ENCODE results near the gene MIGA1. TPM values are rescaled to one million over a fixed set of nuclear protein-coding genes. Genes with fewer than 3 reads are reported as not detected.

Gene MIGA1
- total and polyA plus RNA-seq, 3 experiments from 2014 or later, result 6.9 to 11.7 (median 10.2) TPM

DNA sequence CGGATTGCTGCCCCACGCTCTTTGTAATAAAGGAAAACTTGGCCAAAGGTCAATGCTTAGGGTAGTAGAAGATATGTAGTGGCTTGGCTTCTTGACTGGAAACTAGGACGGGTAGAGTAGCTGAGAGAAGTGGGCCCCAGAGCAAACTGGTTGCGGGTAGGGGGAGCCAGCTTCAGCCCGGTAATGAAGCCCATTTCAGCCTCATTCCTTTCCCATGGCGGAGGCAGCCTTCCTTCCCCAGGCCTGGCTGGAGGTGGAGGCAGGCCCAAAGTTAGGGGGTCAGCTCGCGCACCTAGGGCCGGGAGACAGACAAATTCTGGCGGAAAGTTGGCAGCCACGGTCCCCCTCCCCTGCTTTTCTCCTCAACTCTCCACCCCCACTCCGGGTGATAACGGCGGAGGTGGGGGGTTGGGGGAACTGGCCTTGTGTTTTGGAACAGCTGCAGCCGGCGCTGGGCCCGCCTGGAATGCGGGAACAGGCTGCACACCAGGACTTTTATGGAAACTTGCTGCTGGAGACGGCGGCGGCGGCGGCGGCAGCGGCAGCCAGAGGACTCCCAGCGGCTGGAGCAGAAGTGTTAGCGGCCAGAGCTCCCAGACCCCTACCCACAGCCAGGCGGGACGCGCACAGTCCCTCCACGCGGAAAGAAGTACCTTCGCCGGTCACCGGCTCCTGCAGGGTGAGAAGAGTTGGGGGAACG is 108.8 kb downstream of the MIGA1 start, which contains the start of gene NEXN:
Gene NEXN, plus strand, starts transcription at position 544 of the 700 bp plus-strand sequence. CDS start 27,483 bp downstream, outside the sequence.
- ChIA-PET CTCF (interaction anchor here (1.4 kb wide), 1 partner anchor 12 kb away, joined by 3 read pairs; no protein-coding TSS in a partner anchor), POLR2A (no interaction called here)
- peak within 1 kb of the TSS; percentile 10 to 87 (median 70) for H3K4me3 Mint-ChIP-seq
- no peaks in the 10 kb centered on the region for H3K36me3 ChIP-seq (ENCODE audit: insufficient read depth, low read length)
- peaks cover 12 to 21% of the 10 kb centered on the region in 2 donors for H3K27me3 Mint-ChIP-seq
- peaks cover 11 to 26% (median 17%) of the 10 kb centered on the region in 3 donors for H3K4me1 Mint-ChIP-seq
- H3K4me1 ChIP-seq (ENCODE audit: insufficient read depth, low read length), result peaks cover 5% of the 10 kb centered on the region
- no peak within 1 kb of the TSS for H3K4me3 ChIP-seq (ENCODE audit: low read length)
- H3K27ac ChIP-seq (ENCODE audit: low read depth, low read length), result no peak within 1 kb of the TSS
- H3K27me3 ChIP-seq (ENCODE audit: insufficient read depth, low read length, poor library complexity, severe bottlenecking), result no peaks in the 10 kb centered on the region
- no peak for DNase-seq
- peak within 1 kb of the TSS in 1 of 8 donors; percentile 11 for H3K27ac Mint-ChIP-seq
- H3K36me3 Mint-ChIP-seq, result peaks cover 0 to 13% (median 8%) of the 10 kb centered on the region in 3 donors
- H3K9me3 Mint-ChIP-seq, result peaks cover 0 to 2% (median 0%) of the 10 kb centered on the region in 5 donors
- no peaks in the 10 kb centered on the region for H3K9me3 ChIP-seq (ENCODE audit: low read length)

DNA sequence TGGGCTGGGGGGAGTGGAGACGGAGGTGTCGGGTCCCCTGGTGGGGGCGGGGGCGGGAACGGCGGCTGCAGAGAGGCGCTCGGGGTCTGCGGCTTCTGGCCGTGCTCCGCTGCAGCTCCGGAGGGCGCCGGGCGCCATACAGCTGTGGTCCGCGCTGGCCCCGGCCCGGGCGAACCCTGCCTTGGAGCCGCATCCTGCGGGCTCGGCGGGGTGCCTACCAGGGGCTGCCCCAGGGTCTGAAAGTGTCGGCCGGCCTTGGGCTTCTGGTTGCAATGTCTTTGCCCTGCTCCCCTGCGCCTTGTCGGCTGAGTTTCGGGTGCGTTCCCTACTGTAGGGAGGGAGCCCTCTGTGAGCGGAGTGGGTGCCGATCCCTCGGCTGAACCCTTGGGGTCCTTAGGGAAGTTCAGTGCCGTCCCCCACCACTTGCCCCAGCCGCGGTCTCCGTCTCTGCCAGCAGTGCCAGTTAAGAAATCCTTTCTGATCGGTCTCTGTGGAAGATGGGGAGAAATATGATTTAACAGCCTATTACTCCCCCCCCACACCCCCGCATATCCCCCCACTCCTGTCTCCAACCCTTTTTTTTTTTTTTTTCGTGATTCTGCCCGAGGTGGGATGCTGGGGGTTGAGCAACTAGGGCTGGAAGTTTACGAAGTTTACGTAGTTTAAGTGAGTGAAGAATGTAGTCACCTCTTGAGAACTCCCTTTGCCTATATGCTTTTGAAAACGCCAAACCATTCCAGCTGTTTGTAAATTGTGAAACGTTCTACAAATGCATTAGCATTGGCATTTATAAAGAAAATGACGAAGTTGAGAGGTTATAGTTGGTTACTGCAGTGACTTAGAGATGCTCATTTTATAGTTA is 109.6 kb downstream of the MIGA1 start:
- H3K27me3 Mint-ChIP-seq, result peaks cover 12 to 21% of the 10 kb centered on the region in 2 donors
- no peak overlapping the region for H3K27ac Mint-ChIP-seq
- no peaks in the 10 kb centered on the region for H3K36me3 ChIP-seq (ENCODE audit: insufficient read depth, low read length)
- peaks cover 0 to 13% (median 8%) of the 10 kb centered on the region in 3 donors for H3K36me3 Mint-ChIP-seq
- peak overlapping the region in 6 of 7 donors; percentile 65 to 87 (median 70) for H3K4me3 Mint-ChIP-seq
- peaks cover 5% of the 10 kb centered on the region for H3K4me1 ChIP-seq (ENCODE audit: insufficient read depth, low read length)
- DNase-seq, result peak in 1 of 5 donors; percentile 21
- ChIA-PET CTCF (interaction anchor here (1.4 kb wide), 1 partner anchor 11 kb away, joined by 3 read pairs; no protein-coding TSS in a partner anchor), POLR2A (no interaction called here)
- H3K4me1 Mint-ChIP-seq, result peaks cover 11 to 26% (median 17%) of the 10 kb centered on the region in 3 donors
- no peaks in the 10 kb centered on the region for H3K27me3 ChIP-seq (ENCODE audit: insufficient read depth, low read length, poor library complexity, severe bottlenecking)
- H3K27ac ChIP-seq (ENCODE audit: low read depth, low read length), result no peak overlapping the region
- H3K9me3 ChIP-seq (ENCODE audit: low read length), result no peaks in the 10 kb centered on the region
- H3K4me3 ChIP-seq (ENCODE audit: low read length), result no peak overlapping the region
- peaks cover 0 to 2% (median 0%) of the 10 kb centered on the region in 5 donors for H3K9me3 Mint-ChIP-seq

DNA sequence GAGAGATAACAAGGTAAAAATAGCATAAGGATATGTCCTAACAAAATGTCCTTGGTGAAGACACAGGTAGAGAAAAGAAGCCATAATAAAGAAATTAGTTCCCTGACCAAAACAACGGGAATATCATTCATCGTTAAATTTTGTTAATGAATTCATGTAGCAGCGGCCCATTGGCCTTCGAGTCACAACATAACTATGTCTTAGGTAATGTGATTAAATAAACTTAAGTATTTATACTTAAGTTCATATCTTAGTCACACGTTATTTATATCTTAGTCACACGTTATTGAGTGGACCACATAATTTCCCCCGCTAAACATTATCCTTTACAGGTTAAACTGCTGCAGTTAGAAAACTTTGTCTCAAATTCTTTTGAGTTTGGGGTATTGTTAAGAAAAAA is 110.2 kb downstream of the MIGA1 start:
- H3K4me3 ChIP-seq (ENCODE audit: low read length), result no peak overlapping the region
- H3K36me3 Mint-ChIP-seq, result peaks cover 0 to 13% (median 5%) of the 10 kb centered on the region in 3 donors
- no peaks in the 10 kb centered on the region for H3K36me3 ChIP-seq (ENCODE audit: insufficient read depth, low read length)
- peaks cover 12 to 18% of the 10 kb centered on the region in 2 donors for H3K27me3 Mint-ChIP-seq
- CTCF ChIA-PET, result no interaction called here
- H3K27ac Mint-ChIP-seq, result no peak overlapping the region
- peaks cover 5% of the 10 kb centered on the region for H3K4me1 ChIP-seq (ENCODE audit: insufficient read depth, low read length)
- POLR2A ChIA-PET, result no interaction called here
- H3K9me3 ChIP-seq (ENCODE audit: low read length), result no peaks in the 10 kb centered on the region
- no peaks in the 10 kb centered on the region for H3K27me3 ChIP-seq (ENCODE audit: insufficient read depth, low read length, poor library complexity, severe bottlenecking)
- peaks cover 11 to 26% (median 17%) of the 10 kb centered on the region in 3 donors for H3K4me1 Mint-ChIP-seq
- peaks cover 0 to 2% (median 0%) of the 10 kb centered on the region in 5 donors for H3K9me3 Mint-ChIP-seq
- no peak for DNase-seq
- H3K27ac ChIP-seq (ENCODE audit: low read depth, low read length), result no peak overlapping the region
- peak overlapping the region in 1 of 7 donors; percentile 78 for H3K4me3 Mint-ChIP-seq

DNA sequence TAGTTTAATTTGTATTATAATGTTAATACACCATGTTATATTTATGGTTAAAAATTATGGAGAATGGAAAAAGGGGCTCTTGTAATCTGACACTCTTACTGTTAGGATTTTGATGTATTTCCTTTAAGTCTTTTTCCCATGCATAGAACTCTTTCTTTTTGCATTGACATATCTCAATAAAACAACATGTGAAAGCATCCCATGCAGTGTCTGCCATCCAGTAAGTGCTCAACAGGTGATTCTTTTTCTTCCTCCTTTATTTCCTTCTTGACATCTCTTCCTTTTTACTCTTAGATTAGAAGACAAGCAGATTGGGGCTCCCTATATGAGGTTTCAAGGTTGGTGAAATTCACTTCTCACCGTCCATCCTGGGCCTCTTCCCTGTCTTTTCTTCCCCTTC is 111.8 kb downstream of the MIGA1 start:
- peaks cover 0 to under 1% (median 0%) of the 10 kb centered on the region in 5 donors for H3K9me3 Mint-ChIP-seq
- H3K4me1 Mint-ChIP-seq, result peaks cover 11 to 26% (median 17%) of the 10 kb centered on the region in 3 donors
- DNase-seq, result no peak
- H3K36me3 Mint-ChIP-seq, result peaks cover 0 to 8% (median 2%) of the 10 kb centered on the region in 3 donors
- H3K27me3 Mint-ChIP-seq, result peaks cover 12 to 14% of the 10 kb centered on the region in 2 donors
- no peak overlapping the region for H3K4me3 ChIP-seq (ENCODE audit: low read length)
- no peak overlapping the region for H3K27ac ChIP-seq (ENCODE audit: low read depth, low read length)
- no peak overlapping the region for H3K27ac Mint-ChIP-seq
- CTCF ChIA-PET, result no interaction called here
- no peaks in the 10 kb centered on the region for H3K27me3 ChIP-seq (ENCODE audit: insufficient read depth, low read length, poor library complexity, severe bottlenecking)
- H3K36me3 ChIP-seq (ENCODE audit: insufficient read depth, low read length), result no peaks in the 10 kb centered on the region
- H3K9me3 ChIP-seq (ENCODE audit: low read length), result no peaks in the 10 kb centered on the region
- H3K4me3 Mint-ChIP-seq, result no peak overlapping the region
- H3K4me1 ChIP-seq (ENCODE audit: insufficient read depth, low read length), result peaks cover 5% of the 10 kb centered on the region
- POLR2A ChIA-PET, result no interaction called here

DNA sequence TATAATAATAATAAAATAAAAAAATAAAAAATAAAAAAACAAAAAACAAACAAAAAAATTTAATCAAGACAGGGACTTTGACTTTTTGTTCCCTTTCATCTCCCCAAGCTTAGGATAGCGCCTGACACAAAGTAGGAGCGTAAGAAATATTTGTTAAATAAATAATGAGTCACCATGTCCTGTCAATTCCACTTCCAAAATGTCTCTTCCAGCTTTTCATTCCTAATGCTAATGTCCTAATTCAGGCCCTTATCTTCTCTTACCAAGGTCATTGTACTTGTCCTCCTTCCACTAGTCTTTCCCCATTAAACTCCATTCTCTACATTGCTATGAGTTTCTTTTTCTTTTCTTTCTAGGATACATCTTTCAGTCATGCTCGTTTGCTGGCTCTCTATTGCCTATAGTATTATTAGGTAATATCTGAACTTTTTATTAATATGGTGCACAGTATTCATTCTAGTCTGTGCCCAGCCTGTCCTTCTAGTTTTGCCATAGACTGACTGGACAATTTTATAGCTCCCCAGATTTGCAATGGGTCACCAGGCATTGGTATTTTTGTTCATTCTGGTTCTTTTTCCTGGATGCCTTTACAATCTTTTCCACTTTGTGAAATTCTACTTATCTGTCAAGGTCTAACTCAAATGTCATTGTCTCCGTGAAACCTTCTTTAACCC is 120.3 kb downstream of the MIGA1 start:
- H3K36me3 Mint-ChIP-seq, result peaks cover 0 to 7% (median 1%) of the 10 kb centered on the region in 3 donors
- no peak for DNase-seq
- no peaks in the 10 kb centered on the region for H3K9me3 ChIP-seq (ENCODE audit: low read length)
- H3K27me3 ChIP-seq (ENCODE audit: insufficient read depth, low read length, poor library complexity, severe bottlenecking), result no peaks in the 10 kb centered on the region
- peaks cover 0 to 5% (median 3%) of the 10 kb centered on the region in 5 donors for H3K9me3 Mint-ChIP-seq
- H3K36me3 ChIP-seq (ENCODE audit: insufficient read depth, low read length), result no peaks in the 10 kb centered on the region
- POLR2A ChIA-PET, result no interaction called here
- no peak overlapping the region for H3K4me3 Mint-ChIP-seq
- H3K27ac Mint-ChIP-seq, result no peak overlapping the region
- H3K4me1 ChIP-seq (ENCODE audit: insufficient read depth, low read length), result no peaks in the 10 kb centered on the region
- H3K27me3 Mint-ChIP-seq, result no peaks in the 10 kb centered on the region
- no peaks in the 10 kb centered on the region for H3K4me1 Mint-ChIP-seq
- H3K27ac ChIP-seq (ENCODE audit: low read depth, low read length), result no peak overlapping the region
- CTCF ChIA-PET, result interaction anchor here (0.6 to 1.3 kb wide), 2 partner anchors 12 to 1191 kb away, joined by 3 read pairs; partner anchors contain the start of gene NEXN
- H3K4me3 ChIP-seq (ENCODE audit: low read length), result no peak overlapping the region

- no peaks in the 10 kb centered on the region for H3K36me3 ChIP-seq (ENCODE audit: insufficient read depth, low read length)
- no peaks in the 10 kb centered on the region for H3K9me3 ChIP-seq (ENCODE audit: low read length)
- no peak overlapping the region for H3K27ac ChIP-seq (ENCODE audit: low read depth, low read length)
- no peaks in the 10 kb centered on the region for H3K27me3 ChIP-seq (ENCODE audit: insufficient read depth, low read length, poor library complexity, severe bottlenecking)
- no peaks in the 10 kb centered on the region for H3K4me1 ChIP-seq (ENCODE audit: insufficient read depth, low read length)
- Mint-ChIP-seq H3K4me1 (no peaks in the 10 kb centered on the region), H3K4me3 (no peak overlapping the region), H3K27me3 (no peaks in the 10 kb centered on the region), H3K27ac (no peak overlapping the region), H3K36me3 (peaks cover 0 to 7% (median 1%) of the 10 kb centered on the region in 3 donors), H3K9me3 (peaks cover 0 to 5% (median 3%) of the 10 kb centered on the region in 5 donors)
- ChIA-PET POLR2A (no interaction called here), CTCF (interaction anchor here (0.6 kb wide), 1 partner anchor 1192 kb away, joined by 3 read pairs; no protein-coding TSS in a partner anchor)
- no peak for DNase-seq
- no peak overlapping the region for H3K4me3 ChIP-seq (ENCODE audit: low read length)
These were observed 121.3 kb downstream of the MIGA1 start for GRCh38 chr1:77900687-77901293.

- POLR2A ChIA-PET, result no interaction called here
- Histone ChIP-seq H3K27ac (ENCODE audit: low read depth, low read length) (no peak overlapping the region), H3K9me3 (ENCODE audit: low read length) (no peaks in the 10 kb centered on the region), H3K4me1 (ENCODE audit: insufficient read depth, low read length) (no peaks in the 10 kb centered on the region), H3K4me3 (ENCODE audit: low read length) (no peak overlapping the region), H3K36me3 (ENCODE audit: insufficient read depth, low read length) (no peaks in the 10 kb centered on the region), H3K27me3 (ENCODE audit: insufficient read depth, low read length, poor library complexity, severe bottlenecking) (no peaks in the 10 kb centered on the region)
- H3K4me1 Mint-ChIP-seq, result no peaks in the 10 kb centered on the region
- CTCF ChIA-PET, result interaction anchor here (1.5 kb wide), 1 partner anchor 34 kb away, joined by 4 read pairs; no protein-coding TSS in a partner anchor
- peaks cover 0 to 6% of the 10 kb centered on the region in 2 donors for H3K27me3 Mint-ChIP-seq
- H3K27ac Mint-ChIP-seq, result no peak overlapping the region
- DNase-seq, result no peak
- H3K36me3 Mint-ChIP-seq, result no peaks in the 10 kb centered on the region
- no peak overlapping the region for H3K4me3 Mint-ChIP-seq
- H3K9me3 Mint-ChIP-seq, result no peaks in the 10 kb centered on the region
These were observed 126.2 kb downstream of the MIGA1 start for GRCh38 chr1:77905603-77906002.
